ENCODE results near the gene COL4A2.

The COL4A2 gene

DNA sequence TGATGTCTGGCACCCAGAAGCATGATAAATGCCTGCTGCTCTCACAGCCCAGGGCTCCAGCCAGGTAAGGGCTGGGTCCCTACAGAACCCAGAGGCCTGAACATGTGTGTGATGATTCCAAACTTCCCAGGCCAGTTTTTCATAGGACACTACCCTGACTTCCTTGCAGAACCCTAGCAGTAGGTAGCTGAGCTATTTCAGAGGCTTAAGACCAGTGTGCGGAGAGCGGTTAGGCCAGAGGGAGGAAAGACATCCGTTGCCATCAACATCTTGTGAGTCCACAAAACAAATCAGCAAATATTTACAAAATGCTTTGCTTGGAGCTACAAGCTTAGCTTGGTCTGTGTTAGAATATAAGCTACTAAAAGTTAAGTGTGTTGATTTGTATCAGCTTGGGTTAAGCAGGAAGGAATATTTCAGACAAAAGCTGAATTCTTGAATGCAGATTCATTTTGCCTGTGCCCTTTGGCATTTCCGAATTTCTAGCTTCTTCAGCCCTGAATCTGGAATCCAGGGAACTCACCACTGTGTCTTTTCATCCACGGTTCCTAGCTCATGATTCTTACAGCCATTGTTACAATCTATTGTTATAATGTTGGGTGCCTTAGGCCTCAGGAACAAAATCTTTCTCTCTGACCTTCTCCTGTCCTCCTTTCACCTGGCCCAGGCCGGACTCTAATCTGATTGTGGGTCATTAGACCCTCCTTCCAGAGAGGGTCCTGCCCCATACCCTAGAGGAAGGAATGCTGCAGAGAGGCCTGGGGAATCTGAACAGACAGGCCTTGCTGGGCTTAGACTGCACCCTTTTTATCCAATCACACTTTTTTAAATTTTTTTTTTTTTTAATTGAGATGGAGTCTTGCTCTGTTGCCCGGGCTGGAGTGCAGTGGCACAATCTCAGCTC, 242.1 kb downstream of the COL4A2 start:
- no peak for DNase-seq

DNA sequence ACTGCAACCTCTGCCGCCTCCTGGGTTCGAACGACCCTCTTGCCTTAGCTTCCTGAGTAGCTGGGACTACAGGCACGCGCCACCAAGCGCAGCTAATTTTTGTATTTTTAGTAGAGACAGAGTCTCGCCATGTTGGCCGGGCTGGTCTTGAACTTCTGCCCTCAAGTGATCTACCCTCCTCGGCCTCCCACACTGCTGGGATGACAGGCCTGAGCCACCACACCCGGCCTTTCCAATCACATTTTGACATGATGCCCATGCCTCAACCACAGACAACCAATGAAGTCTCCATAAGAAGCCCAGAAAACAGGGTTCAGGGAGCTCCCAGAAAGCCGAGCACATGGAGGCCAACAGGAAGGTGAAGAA, 242.7 kb downstream of the COL4A2 start:
- DNase-seq, result no peak

DNA sequence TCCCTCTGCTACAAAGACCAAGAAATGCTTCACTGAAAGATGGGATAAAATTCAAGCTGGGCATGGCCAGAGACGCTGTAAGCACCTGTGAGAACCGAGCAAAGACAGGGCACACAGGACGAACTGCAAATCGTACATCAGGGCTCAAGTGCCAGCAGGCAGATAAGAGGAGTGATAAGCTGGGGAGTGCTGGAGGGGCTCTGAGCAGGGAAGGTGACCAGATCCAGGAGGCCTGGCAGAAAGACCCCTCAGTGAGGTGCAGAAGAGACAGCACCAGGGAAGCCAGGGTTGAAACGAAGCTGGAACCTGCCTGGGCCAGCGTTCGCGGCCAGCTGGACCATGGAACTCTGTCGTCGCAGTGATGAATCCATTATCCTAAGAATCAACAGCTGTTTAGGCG, 244.2 kb downstream of the COL4A2 start:
- no peak for DNase-seq

DNA sequence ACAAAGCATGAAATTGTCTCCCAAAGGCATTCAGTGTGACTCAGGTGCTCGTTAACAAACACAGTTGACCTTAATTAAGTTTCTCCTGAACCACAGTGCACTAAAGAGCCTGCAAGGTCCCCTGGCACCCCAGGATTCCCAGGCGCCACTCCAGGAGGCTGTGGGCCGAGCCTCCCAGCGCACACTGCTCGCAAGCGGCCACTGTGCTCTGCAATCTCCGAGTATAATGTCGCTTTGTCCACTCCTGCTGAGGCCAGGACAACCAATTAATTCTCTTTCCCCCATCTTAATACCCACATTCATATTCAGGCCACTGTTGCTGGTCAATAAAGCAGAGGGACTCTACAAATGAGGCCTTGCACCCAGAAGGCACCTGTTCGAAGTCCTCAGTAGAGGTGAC, 245.7 kb downstream of the COL4A2 start:
- DNase-seq, result no peak

DNA sequence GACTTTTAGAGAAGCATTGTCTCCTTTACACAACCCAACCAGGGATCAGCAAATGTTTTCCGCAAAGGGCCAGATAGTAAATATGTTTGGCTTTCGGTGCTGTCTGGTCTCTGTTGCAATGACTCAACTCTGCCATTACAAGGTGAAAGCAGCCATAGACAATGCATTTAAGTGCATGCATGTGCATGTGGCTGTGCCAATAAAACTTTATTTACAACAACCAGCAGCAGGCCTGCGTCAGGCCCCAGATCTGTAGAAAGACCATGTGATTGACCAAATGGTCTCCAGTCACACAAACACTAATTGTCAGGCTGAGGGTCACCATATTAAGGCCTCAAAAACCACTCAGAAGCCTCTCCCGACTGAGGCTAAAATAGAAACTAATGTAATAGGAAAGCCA, 246.3 kb downstream of the COL4A2 start:
- DNase-seq, result no peak

DNA sequence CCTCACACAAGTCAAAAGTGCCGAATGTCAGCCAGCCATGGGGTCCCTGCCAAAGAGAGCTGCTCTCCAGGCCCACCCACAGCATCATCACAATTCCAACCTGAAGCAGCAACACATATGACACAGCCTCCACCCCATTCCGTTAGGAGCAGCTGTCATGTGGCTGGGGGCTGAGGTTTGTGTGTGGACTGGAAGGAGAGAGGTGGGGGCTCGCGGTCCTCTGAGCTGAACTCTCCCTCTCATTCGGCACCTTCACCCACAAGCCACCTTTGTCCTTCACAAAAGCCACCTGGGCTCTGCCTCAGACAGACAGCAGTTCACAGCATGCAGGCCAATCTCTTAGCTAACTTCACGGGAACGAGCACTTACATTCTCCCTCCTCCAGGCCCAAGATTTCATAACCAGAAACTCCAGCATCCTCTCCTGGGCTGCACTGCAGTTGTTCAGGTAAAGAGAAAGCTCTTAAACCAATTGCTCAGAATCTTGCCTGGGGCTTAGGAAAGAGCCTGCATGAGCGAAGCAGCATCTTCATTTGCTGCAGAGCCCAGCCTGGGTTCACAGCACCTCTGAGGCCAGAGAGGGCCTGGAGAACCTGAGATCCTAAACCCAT, 247.2 kb downstream of the COL4A2 start:
- DNase-seq, result no peak

DNA sequence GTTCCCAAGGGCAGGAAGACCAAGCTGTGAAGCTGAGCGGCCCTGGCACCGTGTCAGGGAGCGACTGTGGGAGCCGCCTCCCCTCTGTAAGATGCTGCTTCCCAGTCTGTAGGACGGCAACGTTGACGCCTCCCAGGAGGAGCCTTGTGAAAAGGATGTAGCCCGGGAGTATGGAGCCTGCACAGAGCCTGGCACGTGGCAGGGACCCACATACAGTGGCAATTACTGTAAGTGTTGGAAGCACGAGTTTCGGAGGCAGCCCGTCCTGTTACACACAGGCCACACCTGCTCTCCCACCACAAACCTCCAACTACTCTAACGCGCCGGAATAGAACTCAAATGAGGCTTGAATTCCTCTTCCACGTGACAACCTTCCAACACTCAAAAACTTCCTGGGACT, 247.9 kb downstream of the COL4A2 start:
- DNase-seq, result no peak

DNA sequence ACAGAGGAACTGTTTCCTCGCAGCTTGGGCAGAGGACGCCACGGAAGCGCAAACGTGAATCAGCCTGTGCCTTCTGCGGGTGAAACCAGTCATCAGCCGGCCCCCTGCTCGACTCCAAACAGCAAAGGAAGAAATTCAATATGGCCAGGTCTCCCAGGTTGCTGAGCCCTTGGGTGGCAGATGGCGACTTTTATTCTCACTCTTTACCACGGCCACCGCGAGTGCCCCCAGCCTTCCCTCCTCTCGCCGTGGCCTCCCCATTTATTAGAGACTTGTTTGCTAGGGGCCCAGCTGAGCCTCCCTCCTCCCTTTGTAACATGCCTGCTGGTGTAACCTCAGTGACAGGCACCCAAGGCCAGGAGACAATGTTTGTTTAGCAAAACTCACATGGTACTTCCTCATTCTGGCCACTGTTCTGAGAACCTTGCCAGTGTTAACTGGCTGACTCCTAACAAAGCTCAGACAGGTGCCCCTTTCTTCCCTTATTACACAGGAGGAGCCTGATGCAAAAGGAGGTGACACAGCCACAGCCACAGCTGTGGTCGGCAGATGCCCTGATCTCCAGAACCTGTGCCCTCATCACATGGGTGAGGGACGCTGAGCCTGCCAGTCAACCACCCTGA, 248.6 kb downstream of the COL4A2 start:
- peak; percentile 91 for DNase-seq

DNA sequence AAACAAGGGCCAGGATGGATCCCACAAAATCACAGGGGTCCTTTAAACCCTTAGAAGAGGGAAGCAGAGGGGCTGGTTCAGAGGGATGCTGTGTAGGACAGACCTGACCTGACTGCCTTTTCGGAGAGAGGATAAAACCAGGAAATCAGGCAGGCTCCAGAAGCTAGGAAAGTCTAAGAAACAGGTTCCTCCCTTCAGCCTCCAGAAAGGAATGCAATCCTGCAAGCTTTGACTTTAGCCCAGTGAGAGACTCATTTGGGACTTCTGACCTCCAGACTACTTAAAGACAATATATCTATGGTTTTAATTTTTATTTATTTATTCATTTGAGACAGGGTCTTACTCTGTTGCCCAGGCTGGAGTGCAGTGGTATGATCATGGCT, 249.1 kb downstream of the COL4A2 start:
- no peak for DNase-seq

DNA sequence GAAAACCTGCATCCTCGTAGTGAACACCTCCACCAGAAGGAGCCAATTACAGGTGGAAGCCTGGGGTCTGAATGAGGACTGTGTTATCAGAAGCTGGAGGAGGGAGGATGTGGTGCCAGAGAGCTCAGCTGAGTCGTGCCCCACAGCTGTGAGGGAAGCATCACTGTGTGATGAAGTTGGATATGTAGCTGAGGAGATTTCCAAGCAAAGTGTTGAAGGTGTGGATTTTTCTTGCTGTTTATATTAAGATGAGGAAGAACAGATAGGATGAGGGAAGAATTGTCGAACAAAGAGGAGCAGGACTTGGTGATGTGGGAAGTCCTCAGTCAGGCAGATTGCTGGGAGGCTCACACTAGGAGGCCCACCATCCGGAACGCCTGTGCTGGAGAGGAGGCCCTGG, 250.0 kb downstream of the COL4A2 start:
- DNase-seq, result no peak

DNA sequence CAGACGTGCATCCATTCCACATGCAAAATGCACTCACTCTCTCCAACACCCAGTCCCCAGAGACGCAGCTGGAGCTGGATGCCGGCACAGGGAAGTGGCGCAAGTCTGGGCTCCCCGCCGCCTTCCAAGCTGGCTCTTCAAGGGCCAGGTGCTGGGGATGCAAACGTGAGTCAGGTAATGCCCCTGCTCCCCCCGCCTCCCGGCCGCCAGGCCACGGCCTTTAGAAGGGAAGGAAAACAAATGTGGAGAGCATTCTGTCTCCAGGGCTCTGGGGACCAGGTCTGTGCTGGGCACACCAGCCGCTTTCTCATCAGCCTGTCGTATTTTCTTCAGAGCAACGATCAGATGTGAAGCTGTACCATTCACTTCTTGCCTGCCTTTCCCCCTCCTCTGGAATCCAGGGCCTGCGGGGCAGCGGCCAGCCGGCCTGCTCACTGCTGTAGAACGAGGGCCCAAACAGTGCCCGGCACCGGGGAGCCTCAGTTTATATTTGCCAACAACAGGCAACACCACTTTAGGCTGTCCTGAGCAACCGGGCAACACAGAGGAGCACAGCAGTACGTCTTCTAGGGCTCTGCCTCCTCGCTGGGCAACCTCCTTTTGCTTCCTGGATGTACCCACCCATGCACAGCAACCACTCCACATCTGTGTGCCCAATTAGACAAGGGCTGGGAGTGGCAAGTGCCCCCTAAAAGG, 250.7 kb downstream of the COL4A2 start:
- DNase-seq, result peak; percentile 88

DNA sequence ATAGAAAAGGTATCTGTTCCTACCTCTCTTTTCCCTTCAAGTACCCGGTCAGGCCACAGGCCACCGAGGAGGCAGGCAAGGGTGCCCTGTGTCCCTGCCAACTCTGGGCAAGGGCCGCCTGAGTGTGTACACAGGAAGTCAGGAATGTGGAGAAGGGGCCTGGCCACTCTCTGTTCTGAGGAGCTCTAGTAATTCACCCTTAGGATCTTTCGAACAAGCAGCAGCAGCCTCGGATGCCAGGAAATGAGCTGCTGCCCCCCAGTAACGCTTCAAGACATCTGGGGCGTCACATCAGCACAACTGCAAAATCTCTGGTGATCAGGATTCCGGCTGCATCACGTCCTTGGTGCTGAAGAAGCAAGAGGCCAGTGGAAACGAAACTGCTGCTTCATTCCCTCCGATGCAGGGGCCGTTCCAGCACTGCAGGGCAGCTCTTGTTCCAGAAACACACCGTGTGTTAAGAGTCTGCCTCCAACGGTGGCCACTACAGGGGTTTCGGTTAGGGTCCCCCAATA, 252.4 kb downstream of the COL4A2 start:
- peak; percentile 82 for DNase-seq

DNA sequence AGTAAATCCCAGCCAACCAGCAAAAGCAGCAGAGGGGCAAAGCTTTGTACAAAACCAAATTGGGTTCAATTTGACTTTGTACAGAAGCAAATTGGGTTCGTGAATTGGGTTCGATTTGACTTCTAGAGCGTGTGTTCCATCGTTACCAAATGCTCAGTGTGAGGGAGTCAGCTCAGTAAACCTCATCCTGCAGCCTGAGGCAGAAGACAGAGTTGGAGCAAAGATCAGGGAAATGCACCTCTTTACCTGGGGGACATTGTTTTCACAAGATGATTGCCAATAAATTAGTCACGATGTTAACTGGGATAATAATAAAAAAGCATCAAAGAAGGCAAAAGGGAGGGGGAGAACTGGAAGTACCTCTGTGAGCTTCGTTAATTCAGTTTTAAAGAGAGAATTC, 252.9 kb downstream of the COL4A2 start:
- no peak for DNase-seq

DNA sequence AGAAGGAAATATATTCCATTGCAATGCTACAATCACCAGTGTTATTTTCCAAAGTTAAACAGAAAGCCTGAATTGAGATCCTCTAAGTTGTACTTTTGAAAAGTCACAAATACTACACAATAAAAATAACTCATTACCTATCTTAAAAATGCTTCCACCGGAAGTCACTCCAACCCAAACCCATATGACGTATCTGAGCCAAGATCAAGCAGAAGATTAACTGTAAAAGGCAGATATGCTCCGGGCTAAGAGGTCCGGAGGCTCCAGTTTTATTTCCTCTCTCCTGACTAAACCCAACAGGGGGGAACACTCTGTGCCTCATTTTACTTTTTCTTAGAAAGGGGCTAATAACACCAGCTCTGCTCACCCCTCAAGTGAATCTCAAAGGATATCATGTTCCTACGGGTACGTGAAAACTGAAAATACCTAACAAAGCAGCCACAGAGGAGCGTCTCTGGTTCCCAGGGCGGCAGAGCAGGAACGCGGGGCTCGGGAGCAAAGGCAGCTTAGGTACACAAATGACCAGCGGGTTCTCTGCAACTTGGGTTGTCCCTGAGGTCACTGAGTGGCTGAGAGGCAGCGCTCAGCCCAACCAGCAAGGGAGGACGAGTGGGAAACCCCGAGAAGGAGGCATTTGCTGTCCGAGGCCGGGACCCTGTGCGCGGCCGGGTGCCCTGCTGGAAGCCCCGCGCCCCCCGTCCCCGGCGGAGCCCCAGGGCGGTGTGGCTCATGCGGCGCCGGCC, 253.7 kb downstream of the COL4A2 start:
- DNase-seq, result peak; percentile 17

DNA sequence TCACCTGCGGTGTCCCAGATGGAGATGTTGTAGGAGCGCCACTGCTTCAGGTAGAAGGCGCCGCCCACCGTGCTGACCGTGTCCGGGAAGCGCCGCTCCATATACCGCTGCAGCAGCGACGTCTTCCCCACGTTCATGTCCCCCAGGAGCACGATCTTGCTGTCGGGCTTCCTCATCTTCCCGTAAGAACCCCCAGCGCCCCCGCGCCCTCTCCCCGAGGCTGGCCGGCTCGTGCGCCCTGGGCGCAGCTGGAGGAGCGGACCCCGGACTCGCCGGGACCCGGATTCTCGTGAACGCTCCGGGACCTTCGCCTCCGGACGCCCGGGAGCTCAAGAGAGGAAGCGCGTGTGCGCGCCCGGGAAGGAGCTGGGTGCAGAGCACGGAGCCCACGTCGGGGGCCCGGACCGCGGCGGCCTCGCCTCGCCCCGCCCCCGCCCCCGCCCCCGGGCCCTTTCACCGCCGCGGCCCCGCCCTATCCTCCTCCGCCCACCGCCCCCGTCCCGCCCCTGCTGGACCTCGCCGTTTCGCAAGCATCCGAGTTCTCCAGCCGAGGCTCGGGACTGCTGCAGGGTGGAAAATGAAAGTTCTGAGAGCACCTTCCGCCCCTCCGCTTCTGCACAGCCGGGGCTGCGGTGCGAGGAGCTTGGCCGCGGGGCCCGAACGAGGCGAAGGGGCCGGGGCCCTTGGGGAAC, 254.4 kb downstream of the COL4A2 start, which contains the start of gene RAB20:
Gene RAB20, minus strand, starts transcription at position 379 of the 692 bp plus-strand sequence. Its CDS starts 203 bp downstream, at position 176.
- DNase-seq, result peak; percentile 82

DNA sequence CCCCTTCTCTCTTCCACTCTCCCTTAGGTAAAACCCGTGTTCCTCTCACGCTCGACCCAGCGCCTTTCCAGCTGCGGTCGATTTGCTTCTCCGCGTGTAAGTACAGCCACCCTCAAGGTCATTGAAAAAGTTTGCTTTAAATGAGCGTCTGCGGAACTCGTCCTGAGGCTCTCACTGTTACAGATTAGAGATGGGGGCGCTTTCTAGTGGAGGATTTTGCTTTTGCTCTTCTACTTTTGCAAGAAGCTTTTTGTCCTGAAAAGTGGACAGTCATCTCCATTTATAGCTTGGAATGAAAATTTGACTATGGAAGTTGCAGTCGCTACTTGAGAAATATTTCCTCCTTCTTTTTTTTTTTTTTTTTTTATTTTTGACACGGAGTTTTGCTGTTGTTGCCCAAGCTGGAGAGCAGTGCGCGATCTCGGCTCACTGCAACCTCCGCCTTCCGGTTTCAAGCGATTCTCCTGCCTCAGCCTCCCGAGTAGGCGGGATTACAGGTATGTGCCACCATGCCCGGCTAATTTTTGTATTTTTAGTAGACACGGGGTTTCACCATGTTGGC, 255.0 kb downstream of the COL4A2 start:
- DNase-seq, result no peak
